Upper lobe of left lung (tissue), 4 donors: ENCODE results near the gene C1QC.

Source experiments
- EP300 ChIP-seq, 4 donors: sonication (generic); formaldehyde crosslinking; IDR thresholded peaks; one replicate each; pipeline ENCODE4 v1.5.1; 2017; ENCODE audit warnings: antibody characterized with exemption in 4 of 4, control low read depth in 2 of 4
- POLR2AphosphoS5 ChIP-seq, 2 donors: sonication (generic); formaldehyde crosslinking; IDR thresholded peaks; one replicate each; pipeline ENCODE4 v1.5.1; 2017; ENCODE audit warnings: antibody characterized with exemption in 2 of 2
- TF ChIP-seq, protein P1 (sequence below), 6 experiments: fragments of 450-650 bp in 4 of 6; fragments of 200-600 bp in 2 of 6; sonication (generic) in 2 of 6; IDR thresholded peaks; one replicate each; pipeline ENCODE4 v1.5.1; 2016 to 2019; ENCODE audit warnings: antibody characterized with exemption in 6 of 6

GRCh38 chr1:22636353-22636752, 7.1 kb upstream of the C1QC start, which contains the start of gene C1QA:
- TF ChIP-seq, protein P1, sequence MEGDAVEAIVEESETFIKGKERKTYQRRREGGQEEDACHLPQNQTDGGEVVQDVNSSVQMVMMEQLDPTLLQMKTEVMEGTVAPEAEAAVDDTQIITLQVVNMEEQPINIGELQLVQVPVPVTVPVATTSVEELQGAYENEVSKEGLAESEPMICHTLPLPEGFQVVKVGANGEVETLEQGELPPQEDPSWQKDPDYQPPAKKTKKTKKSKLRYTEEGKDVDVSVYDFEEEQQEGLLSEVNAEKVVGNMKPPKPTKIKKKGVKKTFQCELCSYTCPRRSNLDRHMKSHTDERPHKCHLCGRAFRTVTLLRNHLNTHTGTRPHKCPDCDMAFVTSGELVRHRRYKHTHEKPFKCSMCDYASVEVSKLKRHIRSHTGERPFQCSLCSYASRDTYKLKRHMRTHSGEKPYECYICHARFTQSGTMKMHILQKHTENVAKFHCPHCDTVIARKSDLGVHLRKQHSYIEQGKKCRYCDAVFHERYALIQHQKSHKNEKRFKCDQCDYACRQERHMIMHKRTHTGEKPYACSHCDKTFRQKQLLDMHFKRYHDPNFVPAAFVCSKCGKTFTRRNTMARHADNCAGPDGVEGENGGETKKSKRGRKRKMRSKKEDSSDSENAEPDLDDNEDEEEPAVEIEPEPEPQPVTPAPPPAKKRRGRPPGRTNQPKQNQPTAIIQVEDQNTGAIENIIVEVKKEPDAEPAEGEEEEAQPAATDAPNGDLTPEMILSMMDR (IDR thresholded peaks at IDR 0.05), result no peak
- TF ChIP-seq EP300 (IDR thresholded peaks at IDR 0.05), result no peak
- TF ChIP-seq POLR2AphosphoS5 (IDR thresholded peaks at IDR 0.05), result peak in 1 of 2 donors; percentile 52
